Osteoblast (primary cell): ENCODE data around the gene SHLD2. TPM values are rescaled to one million over a fixed set of nuclear protein-coding genes. Genes with fewer than 3 reads are reported as not detected.

ENCODE experiments used
- DNase-seq: peaks from one replicate; pipeline ENCODE4 v3.0.0; 2011; ENCODE audit warnings: low spot score, mixed read lengths; ENCODE audit not compliant: insufficient read length; ENCODE audit errors: missing footprints
- H2AFZ ChIP-seq: 2 replicates; pipeline ENCODE4 v1.6.0; 2011; ENCODE audit warnings: mild to moderate bottlenecking, low read length
- H3K27ac ChIP-seq: 2 replicates; pipeline ENCODE4 v1.5.1; 2011; ENCODE audit warnings: mild to moderate bottlenecking, low read depth, low read length, moderate library complexity
- H3K27me3 ChIP-seq: 2 replicates; pipeline ENCODE4 v1.6.0; 2012; ENCODE audit warnings: mild to moderate bottlenecking, control low read depth, inconsistent platforms, low read length, moderate library complexity; ENCODE audit not compliant: insufficient read depth
- H3K36me3 ChIP-seq: 2 replicates; pipeline ENCODE4 v1.5.1; 2011; ENCODE audit warnings: mild to moderate bottlenecking, low read length, control low read depth, moderate library complexity; ENCODE audit not compliant: insufficient read depth
- H3K4me1 ChIP-seq: 2 replicates; pipeline ENCODE4 v1.5.1; 2011; ENCODE audit warnings: mild to moderate bottlenecking, low read length, control low read depth, moderate library complexity; ENCODE audit not compliant: insufficient read depth
- H3K4me2 ChIP-seq: 2 replicates; pipeline ENCODE4 v1.6.0; 2011; ENCODE audit warnings: mild to moderate bottlenecking, low read length; ENCODE audit not compliant: insufficient read depth
- H3K4me3 ChIP-seq: fragments of 200-600 bp; sonication (generic); 3 replicates; pipeline ENCODE4 v1.5.1; 2012; ENCODE audit warnings: mild to moderate bottlenecking, low read length, inconsistent platforms; ENCODE audit not compliant: insufficient read depth
- H3K79me2 ChIP-seq: 2 replicates; pipeline ENCODE4 v1.6.0; 2012; ENCODE audit warnings: mild to moderate bottlenecking, low read length, control low read depth, inconsistent platforms; ENCODE audit not compliant: insufficient read depth
- H3K9me3 ChIP-seq: 2 replicates; pipeline ENCODE4 v1.5.1; 2011; ENCODE audit warnings: low read depth, low read length, control low read depth
- H4K20me1 ChIP-seq: 2 replicates; pipeline ENCODE4 v1.6.0; 2012; ENCODE audit warnings: mild to moderate bottlenecking, low read length, control low read depth; ENCODE audit not compliant: insufficient read depth
- CTCF ChIP-seq: IDR thresholded peaks from 2 replicates; pipeline ENCODE4 v1.5.1; 2011; ENCODE audit warnings: mild to moderate bottlenecking, low read depth, low read length, moderate library complexity; ENCODE audit errors: extremely low read depth
- total RNA-seq: library from RNA; depleted of rRNA; stranded (reverse); fragments of >200 nt; gene quantifications from 2 replicates; pipeline ENCODE4 v1.2.3, GENCODE V29; 2012

The SHLD2 gene
- total RNA-seq, 1 donor: 40.9 TPM

DNA sequence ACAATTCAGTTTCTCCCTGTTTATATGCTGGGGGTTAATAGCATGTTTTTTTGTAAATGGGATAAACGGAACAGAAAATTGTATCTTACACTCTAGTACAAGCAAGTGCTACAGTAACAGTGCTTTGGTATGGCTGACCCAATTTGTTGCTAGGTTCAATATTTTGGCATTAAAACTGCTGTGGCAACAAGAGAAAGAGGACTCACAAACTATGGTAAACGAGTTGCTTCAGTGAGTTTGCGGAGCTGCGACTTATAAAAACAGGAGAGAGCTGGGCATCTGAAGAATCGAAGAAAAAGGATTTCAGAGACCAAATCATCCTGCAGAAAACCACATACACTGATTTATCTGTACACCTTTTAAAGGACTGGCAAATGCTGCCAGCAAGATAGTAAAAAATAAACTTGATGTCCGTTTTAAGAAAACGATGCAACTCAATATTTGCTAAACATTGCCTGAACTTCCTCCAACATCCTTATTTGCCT lies 2.6 kb upstream of the SHLD2 start:
- Histone ChIP-seq H4K20me1 (peaks cover 15% of the 10 kb centered on the region), H3K27me3 (no peaks in the 10 kb centered on the region), H3K4me3 (peak overlapping the region; percentile 80), H3K4me1 (peaks cover 29% of the 10 kb centered on the region), H2AFZ (no peak overlapping the region), H3K4me2 (peak overlapping the region; percentile 95), H3K36me3 (peaks cover 10% of the 10 kb centered on the region), H3K9me3 (no peaks in the 10 kb centered on the region), H3K79me2 (peaks cover 90% of the 10 kb centered on the region), H3K27ac (peak overlapping the region; percentile 76)
- no peak for TF ChIP-seq CTCF
- DNase-seq: peak; percentile 71

GRCh38 chr10:87092861-87093631 lies 2.0 kb upstream of the SHLD2 start:
- no peak for TF ChIP-seq CTCF
- Histone ChIP-seq H3K4me2 (peak overlapping the region; percentile 95), H3K4me3 (peak overlapping the region; percentile 80), H3K36me3 (peaks cover 13% of the 10 kb centered on the region), H3K27ac (peak overlapping the region; percentile 76), H3K27me3 (no peaks in the 10 kb centered on the region), H3K4me1 (peaks cover 29% of the 10 kb centered on the region), H3K79me2 (peaks cover 88% of the 10 kb centered on the region), H2AFZ (peak overlapping the region; percentile 41), H4K20me1 (peaks cover 15% of the 10 kb centered on the region), H3K9me3 (no peaks in the 10 kb centered on the region)
- DNase-seq: peak; percentile 87

DNA sequence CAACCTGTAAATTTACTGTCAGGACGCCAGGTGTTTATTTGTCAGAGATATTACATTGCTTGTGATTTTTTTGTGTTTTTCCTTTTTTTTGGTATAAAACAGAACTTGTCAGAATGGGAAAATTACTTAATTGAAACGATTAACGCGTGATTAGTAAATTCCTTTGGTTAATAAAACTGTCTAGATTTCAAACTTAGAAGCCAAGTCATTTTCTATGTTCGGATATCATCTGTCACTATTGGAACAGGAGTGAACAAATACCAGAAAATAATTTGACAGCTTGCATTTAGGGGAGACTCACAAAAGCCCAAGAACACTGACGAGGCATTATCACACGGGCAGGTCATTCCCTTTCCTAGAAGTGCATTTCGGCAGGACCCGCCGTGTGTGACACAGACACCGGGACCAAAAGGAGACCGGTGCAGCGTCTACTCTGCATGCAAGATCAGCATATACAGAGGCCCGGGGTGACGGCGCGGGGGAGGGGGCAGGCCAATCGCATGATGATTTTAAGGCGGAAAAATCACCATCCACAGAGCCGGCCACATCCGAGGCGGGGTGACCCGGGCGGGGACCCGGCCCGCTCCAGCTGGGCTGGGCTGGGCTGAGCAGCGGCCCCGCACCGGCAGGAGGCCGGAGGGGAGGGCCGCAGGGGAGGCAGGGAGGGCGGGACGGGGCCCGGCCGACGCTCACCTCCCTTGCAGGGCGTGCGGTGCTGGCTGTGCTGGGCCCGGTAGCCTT lies 1.2 kb upstream of the SHLD2 start:
- Histone ChIP-seq H3K4me3 (peak overlapping the region; percentile 80), H3K4me1 (peaks cover 29% of the 10 kb centered on the region), H2AFZ (no peak overlapping the region), H3K27ac (peak overlapping the region; percentile 76), H3K4me2 (peak overlapping the region; percentile 95), H4K20me1 (peaks cover 15% of the 10 kb centered on the region), H3K36me3 (peaks cover 12% of the 10 kb centered on the region), H3K9me3 (no peaks in the 10 kb centered on the region), H3K27me3 (no peaks in the 10 kb centered on the region), H3K79me2 (peaks cover 87% of the 10 kb centered on the region)
- TF ChIP-seq CTCF: no peak
- DNase-seq: peak; percentile 72
